ENCODE data around the gene LIX1. TPM values are rescaled to one million over a fixed set of nuclear protein-coding genes. Genes with fewer than 3 reads are reported as not detected.

LIX1 gene
- total RNA-seq, 2 experiments from 2014 or later: not detected

DNA sequence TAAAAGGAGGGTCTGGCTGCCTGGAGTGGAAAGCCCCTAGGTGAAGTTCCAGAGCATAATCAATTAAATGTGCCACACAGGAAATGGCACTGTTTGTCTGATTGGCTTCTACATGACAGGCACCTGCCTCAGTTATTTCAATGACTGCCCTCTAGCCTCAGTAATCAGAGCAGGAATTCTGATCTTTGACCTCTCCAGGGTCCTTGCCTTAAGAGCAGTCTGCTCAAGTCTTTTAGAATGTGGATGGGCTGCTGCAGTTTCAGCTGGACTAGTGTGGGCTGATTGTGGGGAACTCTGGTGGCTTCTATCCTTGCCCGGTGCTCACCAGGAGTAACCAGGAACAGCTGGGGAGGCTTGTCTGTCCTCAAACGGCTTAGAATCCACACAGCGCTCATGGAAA lies 98.9 kb downstream of the LIX1 start:
- Mint-ChIP-seq H3K9me3 (ENCODE audit: insufficient read depth) (no peaks in the 10 kb centered on the region), H3K27ac (no peak overlapping the region), H3K36me3 (ENCODE audit: low read depth) (peaks cover 6% of the 10 kb centered on the region), H3K27me3 (ENCODE audit: low read depth) (peaks cover 11% of the 10 kb centered on the region), H3K4me3 (no peak overlapping the region), H3K4me1 (ENCODE audit: low read depth) (no peaks in the 10 kb centered on the region)
- CTCF ChIA-PET: interaction anchor here (0.9 to 4.6 kb wide), 4 partner anchors 28 to 118 kb away, joined by 3 to 23 read pairs (median 6); partner anchors contain the start of gene LIX1
- POLR2A ChIA-PET: no interaction called here
- no peak for DNase-seq
- ATAC-seq: no peak

DNA sequence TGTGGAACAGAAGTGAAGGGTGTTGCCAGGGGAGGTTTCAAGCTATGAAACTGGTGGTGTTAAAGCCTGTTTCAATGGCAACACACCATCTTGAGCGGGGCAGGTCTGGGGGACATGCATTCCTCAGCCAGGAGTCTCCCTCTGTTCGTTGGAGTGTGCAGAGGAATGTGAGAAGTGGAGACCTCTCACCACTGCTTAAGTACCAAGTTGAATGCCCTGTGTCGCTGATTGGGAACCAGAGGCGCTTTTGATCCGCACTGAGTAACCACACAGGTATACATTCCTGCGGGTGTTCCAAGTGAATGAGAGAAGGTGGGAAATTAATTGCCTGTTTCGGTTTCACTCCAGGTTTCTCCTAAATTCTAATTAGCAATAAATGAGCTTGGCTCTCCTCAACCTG lies 99.4 kb downstream of the LIX1 start:
- H3K4me1 Mint-ChIP-seq (ENCODE audit: low read depth): no peaks in the 10 kb centered on the region

More for the DNA sequence above, 99.4 kb downstream of the LIX1 start:
- Mint-ChIP-seq H3K27ac (no peak overlapping the region), H3K36me3 (ENCODE audit: low read depth) (peaks cover 6% of the 10 kb centered on the region), H3K4me3 (no peak overlapping the region), H3K9me3 (ENCODE audit: insufficient read depth) (no peaks in the 10 kb centered on the region), H3K27me3 (ENCODE audit: low read depth) (peaks cover 8% of the 10 kb centered on the region)
- ATAC-seq: no peak
- ChIA-PET POLR2A (no interaction called here), CTCF (interaction anchor here (0.9 to 4.6 kb wide), 3 partner anchors 27 to 118 kb away, joined by 3 to 23 read pairs (median 8); partner anchors contain the start of gene LIX1)
- DNase-seq: no peak

Other genes with a start within 250 kb of the LIX1 start
- 10 to 100 TPM; 85.9 to 90.1 TPM for gene LNPEP, start 206.5 kb downstream of the LIX1 start, total RNA-seq
- gene RIOK2, start 40.6 kb upstream of the LIX1 start, total RNA-seq: 10 to 100 TPM; 26.3 to 29.1 TPM